ENCODE measurements around the gene ERP27. TPM values are rescaled to one million over a fixed set of nuclear protein-coding genes. Genes with fewer than 3 reads are reported as not detected.

The ERP27 gene
- total and polyA plus RNA-seq, 2 donors (not counting 3 experiments of a cell fraction or from before 2014, with no cell fraction given): 0.70 to 0.88 TPM

DNA sequence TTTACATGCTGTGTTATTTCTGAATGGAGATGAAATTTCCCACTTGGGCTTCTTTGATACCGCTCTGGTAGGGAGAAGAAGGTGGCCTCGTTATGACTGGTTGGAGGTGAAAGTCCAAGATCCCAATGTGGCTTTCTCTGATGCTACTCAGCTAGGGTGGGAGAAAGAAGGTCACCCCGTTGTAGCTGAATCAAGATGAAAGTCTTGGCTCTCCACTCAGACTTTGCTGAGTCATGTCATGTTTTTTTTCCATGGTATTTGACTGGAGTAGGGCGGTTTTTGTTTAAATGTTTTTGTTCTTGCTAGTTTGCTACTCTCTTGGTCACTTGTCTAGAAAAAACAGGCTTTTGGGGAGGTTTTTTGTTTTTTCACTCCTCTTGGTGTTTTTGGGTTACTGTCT, 32.1 kb upstream of the ERP27 start:
- no peaks in the 10 kb centered on the region for H4K20me1 ChIP-seq (replicated peaks; ENCODE audit: control insufficient read depth, extremely low read depth, insufficient read depth, low read length)
- H3K79me2 ChIP-seq (ENCODE audit: control insufficient read depth, insufficient read depth, low read length): no peaks in the 10 kb centered on the region
- no peaks in the 10 kb centered on the region for H3K27me3 ChIP-seq (ENCODE audit: control insufficient read depth in 2 of 2, insufficient read depth in 2 of 2, low read length in 2 of 2)
- DNase-seq (ENCODE audit: low read depth, low spot score) (no peak), FAIRE-seq (no peak)
- H3K4me3 ChIP-seq (replicated peaks in 1 of 3; ENCODE audit: insufficient read depth in 1 of 3, low read depth in 1 of 3, low read length in 3 of 3): no peak overlapping the region
- H3K36me3 ChIP-seq (ENCODE audit: control insufficient read depth in 2 of 2, extremely low read depth in 1 of 2, insufficient read depth in 2 of 2, low read length in 2 of 2): no peaks in the 10 kb centered on the region
- H3K9me1 ChIP-seq (replicated peaks; ENCODE audit: control insufficient read depth, extremely low read depth, insufficient read depth, low read length): no peaks in the 10 kb centered on the region
- no peak for TF ChIP-seq JUN (IDR thresholded peaks at IDR 0.05; ENCODE audit: borderline replicate concordance, insufficient read depth, insufficient read length, low read depth)
- no peak for TF ChIP-seq POLR2A (IDR thresholded peaks at IDR 0.05; ENCODE audit: low read depth, low read length)
- TF ChIP-seq, protein P1, sequence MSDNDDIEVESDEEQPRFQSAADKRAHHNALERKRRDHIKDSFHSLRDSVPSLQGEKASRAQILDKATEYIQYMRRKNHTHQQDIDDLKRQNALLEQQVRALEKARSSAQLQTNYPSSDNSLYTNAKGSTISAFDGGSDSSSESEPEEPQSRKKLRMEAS (IDR thresholded peaks at IDR 0.05; ENCODE audit: insufficient read depth, insufficient read length): no peak
- no peak for TF ChIP-seq POLR2AphosphoS5 (IDR thresholded peaks at IDR 0.05; ENCODE audit: insufficient read depth, low read depth, low read length)
- TF ChIP-seq EZH2 (IDR thresholded peaks at IDR 0.05; ENCODE audit: borderline replicate concordance, low read depth, low read length, severe bottlenecking): no peak
- TF ChIP-seq FOS (IDR thresholded peaks at IDR 0.05; ENCODE audit: borderline replicate concordance, insufficient read depth, low read length): no peak
- TF ChIP-seq, protein P2, sequence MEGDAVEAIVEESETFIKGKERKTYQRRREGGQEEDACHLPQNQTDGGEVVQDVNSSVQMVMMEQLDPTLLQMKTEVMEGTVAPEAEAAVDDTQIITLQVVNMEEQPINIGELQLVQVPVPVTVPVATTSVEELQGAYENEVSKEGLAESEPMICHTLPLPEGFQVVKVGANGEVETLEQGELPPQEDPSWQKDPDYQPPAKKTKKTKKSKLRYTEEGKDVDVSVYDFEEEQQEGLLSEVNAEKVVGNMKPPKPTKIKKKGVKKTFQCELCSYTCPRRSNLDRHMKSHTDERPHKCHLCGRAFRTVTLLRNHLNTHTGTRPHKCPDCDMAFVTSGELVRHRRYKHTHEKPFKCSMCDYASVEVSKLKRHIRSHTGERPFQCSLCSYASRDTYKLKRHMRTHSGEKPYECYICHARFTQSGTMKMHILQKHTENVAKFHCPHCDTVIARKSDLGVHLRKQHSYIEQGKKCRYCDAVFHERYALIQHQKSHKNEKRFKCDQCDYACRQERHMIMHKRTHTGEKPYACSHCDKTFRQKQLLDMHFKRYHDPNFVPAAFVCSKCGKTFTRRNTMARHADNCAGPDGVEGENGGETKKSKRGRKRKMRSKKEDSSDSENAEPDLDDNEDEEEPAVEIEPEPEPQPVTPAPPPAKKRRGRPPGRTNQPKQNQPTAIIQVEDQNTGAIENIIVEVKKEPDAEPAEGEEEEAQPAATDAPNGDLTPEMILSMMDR (IDR thresholded peaks at IDR 0.05; ENCODE audit: extremely low read depth in 1 of 2, insufficient read depth in 1 of 2, low read depth in 1 of 2, low read length in 2 of 2): no peak
- no peak for TF ChIP-seq GATA2 (IDR thresholded peaks at IDR 0.05; ENCODE audit: insufficient read depth, insufficient read length, low read depth, low read length)
- TF ChIP-seq MYC (IDR thresholded peaks at IDR 0.05; ENCODE audit: low read depth, low read length): no peak
- CTCF ChIA-PET: no interaction called here
- H3K4me1 ChIP-seq (ENCODE audit: control insufficient read depth, extremely low read depth, insufficient read depth, low read length): no peaks in the 10 kb centered on the region
- POLR2A ChIA-PET: no interaction called here
- intact Hi-C loops (cut with micrococcal nuclease): no loop called here
- H3K9me3 ChIP-seq (replicated peaks; ENCODE audit: control insufficient read depth, insufficient read depth, low read length): no peaks in the 10 kb centered on the region
- H3K9ac ChIP-seq (replicated peaks; ENCODE audit: extremely low read depth, insufficient read depth, low read length): no peak overlapping the region
- peak overlapping the region; percentile 17 for H2AFZ ChIP-seq (ENCODE audit: low read depth, low read length)
- no peak overlapping the region for H3K4me2 ChIP-seq (ENCODE audit: insufficient read depth, low read length)
- dilution Hi-C loops (cut with MboI; ENCODE audit: extremely low pct_ligation_motif_present, low sequenced_read_pairs): no loop called here
- no TSS peak for BruUV-seq (replicated peaks)
- H3K27ac ChIP-seq (ENCODE audit: insufficient read depth, low read depth, low read length): no peak overlapping the region
